Neuronal stem cell (in vitro differentiated cells): ENCODE data around the gene SUGCT.

Experiments
- DNase-seq: peaks from one replicate; pipeline ENCODE4 v3.0.0-alpha.2; 2013; ENCODE audit warnings: low spot score
- H2AFZ ChIP-seq: one replicate; pipeline ENCODE4 v1.6.1; 2013; ENCODE audit warnings: mild to moderate bottlenecking, low read length, inconsistent platforms
- H2AK5ac ChIP-seq: 2 replicates; pipeline ENCODE4 v1.6.1; 2013; ENCODE audit warnings: low read depth, mild to moderate bottlenecking, inconsistent platforms, low read length, moderate library complexity, mixed read lengths
- H2BK120ac ChIP-seq: 2 replicates; pipeline ENCODE4 v1.6.1; 2013; ENCODE audit warnings: low read depth, mild to moderate bottlenecking, inconsistent platforms, low read length, moderate library complexity, mixed read lengths
- H2BK12ac ChIP-seq: one replicate; pipeline ENCODE4 v1.6.1; 2013; ENCODE audit warnings: low read length, inconsistent platforms
- H2BK15ac ChIP-seq: 2 replicates; pipeline ENCODE4 v1.6.1; 2013; ENCODE audit warnings: mild to moderate bottlenecking, low read length, inconsistent platforms, mixed read lengths
- H2BK5ac ChIP-seq: one replicate; pipeline ENCODE4 v1.6.1; 2013; ENCODE audit warnings: inconsistent platforms, mild to moderate bottlenecking, low read length, moderate library complexity
- H3K14ac ChIP-seq: one replicate; pipeline ENCODE4 v1.6.1; 2013; ENCODE audit warnings: low read length, inconsistent platforms
- H3K18ac ChIP-seq: 2 replicates; pipeline ENCODE4 v1.6.1; 2013; ENCODE audit warnings: low read length, inconsistent platforms
- H3K23ac ChIP-seq: 2 replicates; pipeline ENCODE4 v1.6.1; 2013; ENCODE audit warnings: low read depth, mild to moderate bottlenecking, mixed read lengths, low read length, inconsistent platforms; ENCODE audit not compliant: poor library complexity
- H3K27ac ChIP-seq: replicated peaks from 3 replicates; pipeline ENCODE4 v1.5.1; 2013; ENCODE audit warnings: low read length, inconsistent platforms
- H3K27me3 ChIP-seq, 3 experiments: 2 replicates each; pipeline ENCODE4 v1.6.1; 2013; ENCODE audit warnings: low read length in 3 of 3, mild to moderate bottlenecking in 2 of 3, inconsistent platforms in 1 of 3, low read depth in 1 of 3, mixed read lengths in 1 of 3, moderate library complexity in 1 of 3; ENCODE audit not compliant: control insufficient read depth in 3 of 3, insufficient read depth in 3 of 3
- H3K36me3 ChIP-seq, 2 donors: replicated peaks in 1 of 2; 2 replicates each; pipeline ENCODE4 v1.6.1; 2013; ENCODE audit warnings: low read length in 2 of 2; ENCODE audit not compliant: control insufficient read depth in 2 of 2, insufficient read depth in 2 of 2
- H3K4ac ChIP-seq: 2 replicates; pipeline ENCODE4 v1.6.1; 2013; ENCODE audit warnings: inconsistent platforms, mild to moderate bottlenecking, low read length, moderate library complexity
- H3K4me1 ChIP-seq, 2 donors: 1 replicate in 1 of 2; 2 replicates in 1 of 2; pipeline ENCODE4 v1.6.1; 2013; ENCODE audit warnings: low read length in 2 of 2, low read depth in 1 of 2; ENCODE audit not compliant: control insufficient read depth in 2 of 2, insufficient read depth in 1 of 2
- H3K4me2 ChIP-seq: one replicate; pipeline ENCODE4 v1.6.1; 2013; ENCODE audit warnings: mild to moderate bottlenecking, low read length, inconsistent platforms; ENCODE audit not compliant: insufficient read depth, poor library complexity, severe bottlenecking
- H3K4me3 ChIP-seq, 2 donors: 2 replicates each; pipeline ENCODE4 v1.5.1; 2013; ENCODE audit warnings: low read length in 2 of 2, mild to moderate bottlenecking in 2 of 2, inconsistent platforms in 1 of 2, moderate library complexity in 1 of 2
- H3K79me1 ChIP-seq: one replicate; pipeline ENCODE4 v1.6.1; 2013; ENCODE audit warnings: low read depth, mild to moderate bottlenecking, inconsistent platforms, low read length, moderate library complexity
- H3K9ac ChIP-seq: one replicate; pipeline ENCODE4 v1.6.1; 2013; ENCODE audit warnings: mild to moderate bottlenecking, low read depth, low read length, inconsistent platforms; ENCODE audit not compliant: poor library complexity
- H3K9me3 ChIP-seq, 2 donors: replicated peaks in 1 of 2; 2 replicates each; pipeline versions ENCODE3 to v1.6.1; 2013; ENCODE audit warnings: low read length in 2 of 2, mild to moderate bottlenecking in 2 of 2, inconsistent platforms in 1 of 2, low read depth in 1 of 2, mixed read lengths in 1 of 2, moderate library complexity in 1 of 2; ENCODE audit not compliant: control insufficient read depth in 2 of 2, insufficient read depth in 1 of 2
- H4K8ac ChIP-seq: one replicate; pipeline ENCODE4 v1.6.1; 2013; ENCODE audit warnings: low read depth, mild to moderate bottlenecking, inconsistent platforms, low read length, moderate library complexity
- H4K91ac ChIP-seq: one replicate; pipeline ENCODE4 v1.6.1; 2013; ENCODE audit warnings: low read length, low read depth, mild to moderate bottlenecking, inconsistent platforms; ENCODE audit not compliant: poor library complexity
- WGBS, 2 donors: extraction: QIAGEN DNeasy Blood & Tissue Kit; methylation state at CpG; one replicate each; pipeline ENCODE4 v1.1.7; 2013; ENCODE audit warnings: missing lambda C conversion rate in 2 of 2, mixed read lengths in 1 of 2; ENCODE audit not compliant: insufficient read length in 2 of 2, insufficient replicate concordance in 1 of 2; ENCODE audit errors: extremely low coverage in 2 of 2; 5-methylcytosine and 5-hydroxymethylcytosine counted together

The SUGCT gene

DNA sequence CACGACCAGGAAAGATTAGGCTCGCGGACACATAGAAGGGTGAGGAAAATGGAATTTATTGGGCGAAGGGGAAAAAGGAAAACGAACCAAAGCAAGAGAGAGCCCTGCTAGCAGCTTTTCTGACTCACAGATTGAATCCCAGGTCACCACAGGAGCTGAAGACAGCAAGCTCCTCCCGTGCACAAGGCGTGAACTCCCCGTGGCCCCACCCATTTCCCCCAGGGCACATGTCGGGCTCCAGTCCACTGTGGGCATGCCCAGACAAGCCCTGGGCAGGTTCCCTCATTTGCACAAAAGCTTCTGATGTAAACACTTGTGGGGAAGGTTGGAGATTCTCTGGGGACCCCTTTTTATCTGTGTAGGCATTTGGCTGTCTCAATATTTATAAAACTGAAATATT lies 582.4 kb downstream of the SUGCT start:
- H2BK15ac ChIP-seq, result no peak overlapping the region
- H3K36me3 ChIP-seq, result no peaks in the 10 kb centered on the region
- peak overlapping the region; percentile 67 for H2AFZ ChIP-seq
- no peak overlapping the region for H3K4ac ChIP-seq
- no peak overlapping the region for H3K23ac ChIP-seq
- H3K4me3 ChIP-seq, result no peak overlapping the region
- no peaks in the 10 kb centered on the region for H3K9me3 ChIP-seq
- peak; percentile 36 for DNase-seq
- no peak overlapping the region for H2BK5ac ChIP-seq
- H2AK5ac ChIP-seq, result no peak overlapping the region
- no peak overlapping the region for H3K18ac ChIP-seq
- H3K9ac ChIP-seq, result no peak overlapping the region
- H3K79me1 ChIP-seq, result no peaks in the 10 kb centered on the region
- peaks cover 4 to 12% of the 10 kb centered on the region in 2 donors for H3K4me1 ChIP-seq
- H2BK12ac ChIP-seq, result no peak overlapping the region
- H2BK120ac ChIP-seq, result no peak overlapping the region
- H3K27ac ChIP-seq, result peak overlapping the region; percentile 77
- WGBS, 2 donors, result no CpG with 5 or more reads among the region's 9 CpGs
- no peaks in the 10 kb centered on the region for H3K27me3 ChIP-seq
- H3K4me2 ChIP-seq, result no peak overlapping the region
- no peak overlapping the region for H3K14ac ChIP-seq
- no peak overlapping the region for H4K91ac ChIP-seq
- no peak overlapping the region for H4K8ac ChIP-seq

DNA sequence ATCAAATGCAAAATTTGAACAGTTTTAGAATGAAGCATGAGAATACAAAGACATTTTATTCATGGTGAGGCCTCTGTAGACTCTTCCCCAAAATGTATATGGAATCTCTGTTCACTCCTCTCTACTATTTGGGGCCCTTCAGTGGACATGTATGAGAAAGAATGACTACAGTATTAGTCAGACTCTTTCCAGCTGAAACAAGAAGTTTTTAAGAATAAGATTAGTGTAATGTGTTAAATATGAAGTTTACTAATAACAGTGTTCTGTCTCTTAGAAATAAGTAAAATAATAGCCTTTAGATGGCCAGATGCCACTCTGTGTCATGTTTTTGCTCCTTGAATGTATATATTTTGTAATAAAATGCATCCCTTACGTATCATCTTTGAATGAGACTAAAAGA lies 585.6 kb downstream of the SUGCT start:
- no peak overlapping the region for H4K8ac ChIP-seq

DNA sequence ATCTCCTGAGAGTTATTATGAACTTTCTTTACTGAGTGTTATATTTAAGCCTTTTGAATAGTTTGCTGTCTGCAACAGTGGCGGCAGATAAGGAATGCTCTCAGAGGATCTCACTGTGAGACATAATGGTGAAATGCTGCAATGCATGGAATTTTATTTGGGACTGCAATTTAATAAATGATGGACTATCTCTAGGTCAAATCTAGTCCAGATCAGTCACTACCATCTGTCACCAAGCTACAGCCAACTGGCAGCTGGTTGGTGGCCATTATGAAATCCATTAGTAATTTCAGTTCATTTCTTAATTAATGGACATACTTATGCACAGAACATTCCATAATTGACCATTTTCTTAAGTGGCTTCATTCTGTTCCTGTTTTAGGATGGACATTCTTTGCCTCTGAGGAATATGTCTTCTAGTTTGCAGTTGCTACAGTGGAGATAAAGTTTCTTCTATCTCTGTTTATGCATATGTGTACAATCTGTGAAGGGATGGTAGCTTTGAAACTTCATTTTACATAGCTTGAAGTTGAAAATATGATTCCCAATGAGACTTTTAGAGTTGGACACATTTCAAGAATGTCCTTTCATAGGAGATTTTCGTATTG lies 586.6 kb downstream of the SUGCT start:
- Histone ChIP-seq H2BK5ac (no peak overlapping the region), H2BK120ac (no peak overlapping the region), H3K27ac (no peak overlapping the region), H3K79me1 (no peaks in the 10 kb centered on the region), H4K91ac (no peak overlapping the region), H2AK5ac (no peak overlapping the region), H2BK12ac (no peak overlapping the region), H3K27me3 (no peaks in the 10 kb centered on the region), H3K23ac (no peak overlapping the region), H3K4me3 (no peak overlapping the region), H2AFZ (no peak overlapping the region), H3K9ac (no peak overlapping the region), H3K4me2 (no peak overlapping the region), H3K18ac (no peak overlapping the region), H3K9me3 (no peaks in the 10 kb centered on the region), H3K36me3 (no peaks in the 10 kb centered on the region), H3K4ac (no peak overlapping the region), H4K8ac (no peak overlapping the region), H3K4me1 (peaks cover 0 to 8% of the 10 kb centered on the region in 2 donors), H3K14ac (no peak overlapping the region), H2BK15ac (no peak overlapping the region)
- DNase-seq, result no peak
- no CpG with 5 or more reads among the region's 2 CpGs for WGBS, 2 donors

More for the DNA sequence above, 585.6 kb downstream of the SUGCT start:
- H2AK5ac ChIP-seq, result no peak overlapping the region
- no CpG with 5 or more reads among the region's 1 CpG for WGBS, 2 donors
- H3K9ac ChIP-seq, result no peak overlapping the region
- no peak overlapping the region for H2BK5ac ChIP-seq
- H3K27me3 ChIP-seq, result no peaks in the 10 kb centered on the region
- no peak for DNase-seq
- no peak overlapping the region for H4K91ac ChIP-seq
- no peak overlapping the region for H3K14ac ChIP-seq
- H3K4me2 ChIP-seq, result no peak overlapping the region
- no peaks in the 10 kb centered on the region for H3K9me3 ChIP-seq
- H3K4me1 ChIP-seq, result peaks cover 4 to 12% of the 10 kb centered on the region in 2 donors
- no peak overlapping the region for H3K18ac ChIP-seq
- no peak overlapping the region for H3K27ac ChIP-seq
- no peaks in the 10 kb centered on the region for H3K79me1 ChIP-seq
- no peaks in the 10 kb centered on the region for H3K36me3 ChIP-seq
- no peak overlapping the region for H3K4me3 ChIP-seq
- no peak overlapping the region for H2BK12ac ChIP-seq
- H3K23ac ChIP-seq, result no peak overlapping the region
- H2AFZ ChIP-seq, result no peak overlapping the region
- no peak overlapping the region for H2BK15ac ChIP-seq
- no peak overlapping the region for H2BK120ac ChIP-seq
- H3K4ac ChIP-seq, result no peak overlapping the region

DNA sequence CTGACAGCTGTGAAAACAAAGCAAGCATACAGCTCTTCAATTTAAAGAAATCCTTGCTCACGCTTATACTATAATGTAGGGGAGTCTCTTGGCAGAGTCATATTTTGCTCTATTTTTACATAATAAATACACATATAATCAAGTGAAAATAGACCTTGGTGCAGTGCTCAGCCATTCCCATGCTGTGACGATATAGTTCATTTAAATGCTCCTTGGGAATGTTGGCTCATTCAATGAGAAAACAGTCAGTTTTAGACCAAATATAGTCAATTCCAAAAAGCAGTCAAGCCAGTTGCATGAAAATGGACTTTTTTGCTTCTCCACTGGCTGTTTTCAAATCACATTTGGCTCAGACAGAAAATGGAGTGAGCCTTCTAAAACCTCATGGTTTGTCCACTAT lies 587.4 kb downstream of the SUGCT start:
- H3K14ac ChIP-seq, result no peak overlapping the region
- H3K4me3 ChIP-seq, result no peak overlapping the region
- H2AFZ ChIP-seq, result no peak overlapping the region
- no peaks in the 10 kb centered on the region for H3K79me1 ChIP-seq
- H2BK15ac ChIP-seq, result no peak overlapping the region
- no peak for DNase-seq
- H3K23ac ChIP-seq, result no peak overlapping the region
- H2AK5ac ChIP-seq, result no peak overlapping the region
- no peak overlapping the region for H3K27ac ChIP-seq
- no peak overlapping the region for H4K91ac ChIP-seq
- H3K36me3 ChIP-seq, result no peaks in the 10 kb centered on the region
- no CpG with 5 or more reads among the region's 2 CpGs for WGBS, 2 donors
- no peak overlapping the region for H4K8ac ChIP-seq
- no peak overlapping the region for H3K18ac ChIP-seq
- no peak overlapping the region for H2BK12ac ChIP-seq
- H3K4ac ChIP-seq, result no peak overlapping the region
- no peak overlapping the region for H3K4me2 ChIP-seq
- H3K9me3 ChIP-seq, result no peaks in the 10 kb centered on the region
- H2BK120ac ChIP-seq, result no peak overlapping the region
- H3K4me1 ChIP-seq, result peaks cover 1 to 2% of the 10 kb centered on the region in 2 donors
- no peak overlapping the region for H2BK5ac ChIP-seq
- no peaks in the 10 kb centered on the region for H3K27me3 ChIP-seq
- no peak overlapping the region for H3K9ac ChIP-seq
